Measurements from ENCODE around the gene TOE1. TPM values are rescaled to one million over a fixed set of nuclear protein-coding genes. Genes with fewer than 3 reads are reported as not detected.

The TOE1 gene
- polyA plus RNA-seq, 1 donor from 2014 or later, result 16.8 TPM

DNA sequence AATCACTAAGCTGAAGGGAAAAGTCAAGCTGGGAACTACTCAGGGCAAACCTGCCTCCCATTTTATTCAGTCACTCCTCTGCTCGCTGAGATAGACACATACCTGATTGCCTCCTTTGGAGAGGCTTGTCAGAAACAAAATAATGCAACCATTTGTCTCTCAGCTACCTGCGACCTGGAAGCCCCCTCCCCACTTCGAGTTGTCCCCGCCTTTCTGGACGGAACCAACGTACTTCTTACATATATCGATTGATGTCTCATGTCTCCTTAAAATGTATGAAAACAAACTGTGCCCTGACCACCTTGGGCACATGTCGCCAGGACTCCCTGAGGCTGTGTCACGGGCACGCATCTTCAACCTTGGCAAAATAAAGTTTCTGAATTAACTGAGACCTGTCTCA lies 34.7 kb upstream of the TOE1 start:
- no peak overlapping the region for H3K4me3 ChIP-seq (ENCODE audit: low read length)
- no peak overlapping the region for H3K9ac ChIP-seq (ENCODE audit: low read length)
- no peaks in the 10 kb centered on the region for H4K20me1 ChIP-seq (ENCODE audit: insufficient read depth)
- H3K27ac ChIP-seq (ENCODE audit: low read length), result no peak overlapping the region
- H3F3A ChIP-seq (ENCODE audit: insufficient read depth, low read length, poor library complexity, severe bottlenecking), result no peaks in the 10 kb centered on the region
- no peaks in the 10 kb centered on the region for H3K36me3 ChIP-seq (ENCODE audit: insufficient read depth, low read length)
- H3K79me2 ChIP-seq (replicated peaks; ENCODE audit: insufficient read depth, low read length), result no peaks in the 10 kb centered on the region
- H3K4me2 ChIP-seq (ENCODE audit: low read length), result no peak overlapping the region
- no peaks in the 10 kb centered on the region for H3K9me3 ChIP-seq (ENCODE audit: low read length)
- no peaks in the 10 kb centered on the region for H3K9me2 ChIP-seq (ENCODE audit: insufficient read depth, low read length)
- no peak overlapping the region for H2AFZ ChIP-seq (ENCODE audit: low read depth, low read length)
- no peaks in the 10 kb centered on the region for H3K27me3 ChIP-seq (ENCODE audit: insufficient read depth, low read depth, low read length)
- no peak for TF ChIP-seq POLR2AphosphoS5 (IDR thresholded peaks at IDR 0.05)
- no peak for TF ChIP-seq RAD21 (conservative IDR thresholded peaks at IDR 0.05)
- TF ChIP-seq, protein P1, sequence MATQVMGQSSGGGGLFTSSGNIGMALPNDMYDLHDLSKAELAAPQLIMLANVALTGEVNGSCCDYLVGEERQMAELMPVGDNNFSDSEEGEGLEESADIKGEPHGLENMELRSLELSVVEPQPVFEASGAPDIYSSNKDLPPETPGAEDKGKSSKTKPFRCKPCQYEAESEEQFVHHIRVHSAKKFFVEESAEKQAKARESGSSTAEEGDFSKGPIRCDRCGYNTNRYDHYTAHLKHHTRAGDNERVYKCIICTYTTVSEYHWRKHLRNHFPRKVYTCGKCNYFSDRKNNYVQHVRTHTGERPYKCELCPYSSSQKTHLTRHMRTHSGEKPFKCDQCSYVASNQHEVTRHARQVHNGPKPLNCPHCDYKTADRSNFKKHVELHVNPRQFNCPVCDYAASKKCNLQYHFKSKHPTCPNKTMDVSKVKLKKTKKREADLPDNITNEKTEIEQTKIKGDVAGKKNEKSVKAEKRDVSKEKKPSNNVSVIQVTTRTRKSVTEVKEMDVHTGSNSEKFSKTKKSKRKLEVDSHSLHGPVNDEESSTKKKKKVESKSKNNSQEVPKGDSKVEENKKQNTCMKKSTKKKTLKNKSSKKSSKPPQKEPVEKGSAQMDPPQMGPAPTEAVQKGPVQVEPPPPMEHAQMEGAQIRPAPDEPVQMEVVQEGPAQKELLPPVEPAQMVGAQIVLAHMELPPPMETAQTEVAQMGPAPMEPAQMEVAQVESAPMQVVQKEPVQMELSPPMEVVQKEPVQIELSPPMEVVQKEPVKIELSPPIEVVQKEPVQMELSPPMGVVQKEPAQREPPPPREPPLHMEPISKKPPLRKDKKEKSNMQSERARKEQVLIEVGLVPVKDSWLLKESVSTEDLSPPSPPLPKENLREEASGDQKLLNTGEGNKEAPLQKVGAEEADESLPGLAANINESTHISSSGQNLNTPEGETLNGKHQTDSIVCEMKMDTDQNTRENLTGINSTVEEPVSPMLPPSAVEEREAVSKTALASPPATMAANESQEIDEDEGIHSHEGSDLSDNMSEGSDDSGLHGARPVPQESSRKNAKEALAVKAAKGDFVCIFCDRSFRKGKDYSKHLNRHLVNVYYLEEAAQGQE (IDR thresholded peaks at IDR 0.05; ENCODE audit: borderline replicate concordance), result no peak
- no peak for TF ChIP-seq MXI1 (conservative IDR thresholded peaks at IDR 0.05; ENCODE audit: poor library complexity, severe bottlenecking)
- no peak for TF ChIP-seq CTCF (IDR thresholded peaks at IDR 0.05; ENCODE audit: poor library complexity, severe bottlenecking)
- TF ChIP-seq SMC3 (conservative IDR thresholded peaks at IDR 0.05; ENCODE audit: poor library complexity), result no peak
- TF ChIP-seq EZH2 (IDR thresholded peaks at IDR 0.05; ENCODE audit: borderline replicate concordance, insufficient read depth, low read length, poor library complexity, severe bottlenecking), result no peak
- no peak for TF ChIP-seq EP300 (conservative IDR thresholded peaks at IDR 0.05; ENCODE audit: poor library complexity, severe bottlenecking)
- no peak for TF ChIP-seq TAF1 (IDR thresholded peaks at IDR 0.05; ENCODE audit: low read depth)

DNA sequence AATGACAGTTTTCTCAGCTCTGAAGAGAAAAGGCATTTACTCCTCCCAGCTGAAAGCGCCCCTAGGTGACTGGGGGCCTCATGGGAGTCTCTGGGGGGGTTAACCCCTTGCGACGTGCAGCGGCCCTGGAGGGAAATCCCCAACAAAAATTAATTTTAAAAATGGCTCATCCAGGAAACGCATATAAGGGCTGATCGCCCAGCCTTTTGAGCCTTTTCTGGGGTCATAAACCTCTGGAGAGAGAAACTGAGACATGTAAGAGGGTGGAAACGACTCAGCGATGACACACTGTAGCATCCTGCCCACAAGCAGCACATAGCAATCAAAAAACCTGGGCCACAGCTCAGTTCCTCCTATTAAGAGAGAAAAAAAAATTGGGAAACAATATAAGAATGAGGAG lies 33.7 kb upstream of the TOE1 start:
- Histone ChIP-seq H3K9ac (ENCODE audit: low read length) (no peak overlapping the region), H3K79me2 (replicated peaks; ENCODE audit: insufficient read depth, low read length) (no peaks in the 10 kb centered on the region), H3K4me2 (ENCODE audit: low read length) (no peak overlapping the region), H4K20me1 (ENCODE audit: insufficient read depth) (no peaks in the 10 kb centered on the region), H3K36me3 (ENCODE audit: insufficient read depth, low read length) (no peaks in the 10 kb centered on the region), H3K9me2 (ENCODE audit: insufficient read depth, low read length) (no peaks in the 10 kb centered on the region), H3F3A (ENCODE audit: insufficient read depth, low read length, poor library complexity, severe bottlenecking) (no peaks in the 10 kb centered on the region), H3K27ac (ENCODE audit: low read length) (no peak overlapping the region), H2AFZ (ENCODE audit: low read depth, low read length) (no peak overlapping the region), H3K27me3 (ENCODE audit: insufficient read depth, low read depth, low read length) (no peaks in the 10 kb centered on the region), H3K4me3 (ENCODE audit: low read length) (no peak overlapping the region), H3K9me3 (ENCODE audit: low read length) (no peaks in the 10 kb centered on the region)
- TF ChIP-seq POLR2AphosphoS5 (IDR thresholded peaks at IDR 0.05), result no peak
- TF ChIP-seq EZH2 (IDR thresholded peaks at IDR 0.05; ENCODE audit: borderline replicate concordance, insufficient read depth, low read length, poor library complexity, severe bottlenecking), result no peak
- TF ChIP-seq, protein P1 (IDR thresholded peaks at IDR 0.05; ENCODE audit: borderline replicate concordance), result no peak
- TF ChIP-seq RAD21 (conservative IDR thresholded peaks at IDR 0.05), result no peak
- TF ChIP-seq SMC3 (conservative IDR thresholded peaks at IDR 0.05; ENCODE audit: poor library complexity), result no peak
- TF ChIP-seq TAF1 (IDR thresholded peaks at IDR 0.05; ENCODE audit: low read depth), result no peak
- TF ChIP-seq EP300 (conservative IDR thresholded peaks at IDR 0.05; ENCODE audit: poor library complexity, severe bottlenecking), result no peak
- no peak for TF ChIP-seq CTCF (IDR thresholded peaks at IDR 0.05; ENCODE audit: poor library complexity, severe bottlenecking)
- TF ChIP-seq MXI1 (conservative IDR thresholded peaks at IDR 0.05; ENCODE audit: poor library complexity, severe bottlenecking), result no peak

Data from neural cell (in vitro differentiated cells).